OCI-LY3 (cell line): ENCODE measurements around the gene ABHD15.

Experiments
- H2AFZ ChIP-seq: fragments of 200-600, 300-600 bp; shearing (Covaris generic); 2 replicates; pipeline ENCODE4 v1.6.0; 2014; ENCODE audit warnings: antibody characterized with exemption, low read depth, low read length
- H3K27ac ChIP-seq: fragments of 200-600, 300-600 bp; sonication (generic); 2 replicates; pipeline ENCODE4 v1.5.1; 2014; ENCODE audit warnings: mild to moderate bottlenecking, low read length, moderate library complexity, mixed read lengths
- H3K27me3 ChIP-seq: fragments of 200-600, 300-600 bp; sonication (generic); 2 replicates; pipeline ENCODE4 v1.6.1; 2014; ENCODE audit warnings: low read depth, low read length, mixed read lengths
- H3K36me3 ChIP-seq: fragments of 200-600, 300-600 bp; sonication (generic); replicated peaks from 2 replicates; pipeline ENCODE3; 2014; ENCODE audit warnings: low read depth, low read length, mixed read lengths
- H3K4me1 ChIP-seq: fragments of 300-600, 200-600 bp; sonication (generic); 2 replicates; pipeline ENCODE4 v1.6.1; 2014; ENCODE audit warnings: low read length, mixed read lengths
- H3K4me2 ChIP-seq: fragments of 200-600, 300-600 bp; sonication (generic); 2 replicates; pipeline ENCODE4 v1.6.1; 2014; ENCODE audit warnings: low read length, mixed read lengths
- H3K4me3 ChIP-seq: fragments of 300-600, 200-600 bp; sonication (generic); 2 replicates; pipeline ENCODE4 v1.5.1; 2014; ENCODE audit warnings: antibody characterized with exemption, mild to moderate bottlenecking, low read length, moderate library complexity
- H3K79me2 ChIP-seq: fragments of 300-600, 200-600 bp; shearing (Covaris generic); 2 replicates; pipeline ENCODE4 v1.6.1; 2014; ENCODE audit warnings: mild to moderate bottlenecking, low read length, mixed read lengths
- H3K9ac ChIP-seq: fragments of 300-600, 200-600 bp; shearing (Covaris generic); 2 replicates; pipeline ENCODE4 v1.6.0; 2014; ENCODE audit warnings: mild to moderate bottlenecking, low read length, moderate library complexity
- H3K9me3 ChIP-seq: fragments of 200-600, 300-600 bp; shearing (Covaris generic); 2 replicates; pipeline ENCODE4 v1.6.1; 2014; ENCODE audit warnings: low read length, mixed read lengths; ENCODE audit not compliant: insufficient read depth
- H4K20me1 ChIP-seq: fragments of 200-600, 300-600 bp; sonication (generic); 2 replicates; pipeline ENCODE4 v1.6.1; 2016; ENCODE audit warnings: low read length, mixed read lengths; ENCODE audit not compliant: insufficient read depth
- CTCF ChIP-seq: fragments of 200-600, 300-600 bp; sonication (generic); IDR thresholded peaks from 2 replicates; pipeline ENCODE4 v1.5.1; 2014; ENCODE audit warnings: antibody characterized with exemption, low read length, low read depth
- EZH2phosphoT487 ChIP-seq: fragments of 200-600 bp; shearing (Covaris generic); IDR thresholded peaks from 2 replicates; pipeline ENCODE4 v1.6.1; 2018; ENCODE audit warnings: antibody characterized with exemption, mixed run types, low read depth

The ABHD15 gene

DNA sequence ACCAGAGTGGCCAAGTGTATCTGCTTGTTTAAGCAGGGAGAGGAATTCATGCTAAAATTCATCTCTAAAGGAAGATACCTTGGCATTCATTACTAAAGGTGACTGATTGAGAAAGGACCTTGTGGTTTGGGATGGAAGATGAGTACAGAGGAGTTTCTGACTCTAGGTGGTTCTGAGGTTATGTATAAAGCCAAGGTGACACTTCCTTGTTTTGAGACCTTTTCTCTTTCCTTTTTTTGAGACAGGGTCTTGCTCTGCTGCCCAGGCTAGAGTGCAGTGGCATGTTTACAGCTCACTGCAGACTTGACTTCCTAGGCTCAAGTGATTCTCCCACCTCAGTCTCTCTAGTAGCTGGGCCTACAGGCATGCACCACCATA lies 9.1 kb downstream of the ABHD15 start:
- H4K20me1 ChIP-seq, result peaks cover 4% of the 10 kb centered on the region; the same call in 1 of the 2 replicates
- no peak overlapping the region for H3K9ac ChIP-seq
- no peak for TF ChIP-seq EZH2phosphoT487
- TF ChIP-seq CTCF, result no peak
- no peaks in the 10 kb centered on the region for H3K79me2 ChIP-seq
- H3K36me3 ChIP-seq, result peaks cover 18% of the 10 kb centered on the region
- peaks cover 42% of the 10 kb centered on the region for H3K4me1 ChIP-seq
- H3K4me2 ChIP-seq, result no peak overlapping the region
- no peak overlapping the region for H2AFZ ChIP-seq
- no peaks in the 10 kb centered on the region for H3K27me3 ChIP-seq
- H3K9me3 ChIP-seq, result no peaks in the 10 kb centered on the region
- H3K4me3 ChIP-seq, result no peak overlapping the region
- H3K27ac ChIP-seq, result no peak overlapping the region

DNA sequence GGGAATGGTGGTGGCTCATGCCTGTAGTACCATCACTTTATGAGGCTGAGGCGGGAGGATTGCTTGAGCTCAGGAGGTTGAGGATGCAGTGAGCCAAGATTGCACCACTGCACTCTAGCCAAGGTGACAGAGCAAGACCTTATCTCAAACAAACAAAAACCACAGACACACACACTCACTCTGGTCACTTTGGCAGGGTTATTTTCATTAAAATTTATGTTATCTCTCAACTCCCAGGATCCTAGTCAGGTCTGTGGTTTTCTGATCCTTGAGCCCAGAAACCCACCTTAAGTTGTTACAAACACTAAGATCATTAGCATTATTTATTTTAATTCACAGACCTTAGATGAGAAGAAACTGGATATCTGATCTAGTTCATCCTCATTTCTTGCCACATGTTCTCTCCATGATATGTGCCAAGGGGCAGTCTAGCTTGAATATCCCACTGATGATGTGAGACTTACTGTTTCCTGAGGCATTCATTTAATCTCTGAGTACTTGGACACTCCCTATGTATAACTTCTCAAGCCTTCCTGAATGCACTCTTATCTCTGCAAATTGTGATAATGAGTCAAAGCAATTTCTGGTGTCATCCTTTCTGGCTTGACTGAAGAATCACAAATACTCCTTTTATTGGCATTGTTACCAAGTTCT lies 9.6 kb downstream of the ABHD15 start:
- Histone ChIP-seq H2AFZ (no peak overlapping the region), H3K27ac (no peak overlapping the region), H3K36me3 (peaks cover 13% of the 10 kb centered on the region), H3K4me1 (peaks cover 42% of the 10 kb centered on the region), H3K4me2 (no peak overlapping the region), H3K79me2 (no peaks in the 10 kb centered on the region), H3K4me3 (no peak overlapping the region), H3K9me3 (no peaks in the 10 kb centered on the region), H3K9ac (no peak overlapping the region), H4K20me1 (peaks cover 4% of the 10 kb centered on the region; the same call in 1 of the 2 replicates), H3K27me3 (no peaks in the 10 kb centered on the region)
- no peak for TF ChIP-seq CTCF
- TF ChIP-seq EZH2phosphoT487, result no peak

GRCh38 chr17:29555840-29556239 lies 11.0 kb downstream of the ABHD15 start:
- peaks cover 14% of the 10 kb centered on the region for H3K36me3 ChIP-seq
- peaks cover 4% of the 10 kb centered on the region for H4K20me1 ChIP-seq
- no peaks in the 10 kb centered on the region for H3K79me2 ChIP-seq
- TF ChIP-seq EZH2phosphoT487 (no peak), CTCF (no peak)
- H3K4me2 ChIP-seq, result peak overlapping the region; percentile 48
- no peak overlapping the region for H3K4me3 ChIP-seq
- peaks cover 35% of the 10 kb centered on the region for H3K4me1 ChIP-seq
- H3K27ac ChIP-seq, result no peak overlapping the region
- no peak overlapping the region for H3K9ac ChIP-seq
- no peaks in the 10 kb centered on the region for H3K9me3 ChIP-seq
- H3K27me3 ChIP-seq, result no peaks in the 10 kb centered on the region
- H2AFZ ChIP-seq, result no peak overlapping the region

DNA sequence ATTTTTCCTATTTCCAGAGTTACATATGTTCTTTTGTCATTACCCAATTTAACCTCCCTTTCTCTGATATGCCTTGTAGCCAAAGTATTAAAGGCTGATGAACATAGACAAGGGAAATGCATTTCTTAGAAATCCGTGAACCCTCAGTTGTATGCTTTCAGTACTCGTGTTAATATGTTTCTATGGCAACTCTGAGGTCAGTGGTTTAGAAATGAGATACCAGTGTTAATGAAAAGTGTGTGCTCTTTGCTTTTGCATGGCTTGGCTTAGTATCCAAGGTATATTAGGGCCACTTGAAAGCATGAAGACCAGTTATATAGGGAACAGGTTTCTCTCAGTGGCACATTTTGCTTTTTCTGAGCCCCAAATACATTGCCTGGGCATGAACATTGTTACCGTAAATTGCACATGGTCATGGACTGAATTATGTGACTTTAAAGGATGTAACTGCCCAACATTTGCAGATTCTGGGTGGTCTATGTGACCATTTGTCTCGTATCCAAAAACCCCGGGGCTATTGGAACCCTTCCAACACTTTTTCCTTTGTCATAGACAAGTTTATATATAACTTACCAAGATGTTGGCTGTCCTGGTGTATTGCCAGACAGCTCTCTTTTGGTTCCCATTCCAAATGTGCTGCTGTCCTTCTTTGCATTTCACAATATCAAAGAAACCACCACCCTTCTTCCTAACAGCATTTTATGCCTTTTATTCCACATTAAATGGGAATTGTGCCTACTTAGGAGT lies 17.5 kb downstream of the ABHD15 start:
- Histone ChIP-seq H4K20me1 (no peaks in the 10 kb centered on the region; the same call in 1 of the 2 replicates), H3K4me2 (no peak overlapping the region), H3K36me3 (peaks cover 14% of the 10 kb centered on the region), H2AFZ (no peak overlapping the region), H3K4me1 (peaks cover 6% of the 10 kb centered on the region), H3K4me3 (no peak overlapping the region), H3K27me3 (no peaks in the 10 kb centered on the region), H3K9ac (no peak overlapping the region), H3K79me2 (no peaks in the 10 kb centered on the region), H3K27ac (no peak overlapping the region), H3K9me3 (no peaks in the 10 kb centered on the region)
- TF ChIP-seq CTCF (no peak), EZH2phosphoT487 (no peak)
